Tibial nerve (tissue), 4 donors: ENCODE data around the gene CRYAA. TPM values are rescaled to one million over a fixed set of nuclear protein-coding genes. Genes with fewer than 3 reads are reported as not detected.
A peak's percentile ranks its signal among the peaks of the same experiment; 100 is the strongest.

Source experiments
- DNase-seq, 2 donors: peaks; one replicate each; pipeline ENCODE4 v3.0.0-alpha.2; 2019; ENCODE audit warnings: low spot score in 2 of 2
- H3K27ac ChIP-seq, 4 donors: fragments of 200-600 bp; sonication (generic) in 3 of 4; one replicate each; pipeline ENCODE4 v1.5.1; 2017 to 2019; ENCODE audit warnings: mild to moderate bottlenecking in 1 of 4
- H3K27me3 ChIP-seq, 2 donors: fragments of 200-600 bp; sonication (generic) in 1 of 2; one replicate each; pipeline versions ENCODE4 v1.5.1 to v1.6.0; 2017 to 2019
- H3K36me3 ChIP-seq, 3 donors: fragments of 200-600 bp; sonication (generic); one replicate each; pipeline ENCODE4 v1.5.1; 2018 to 2019
- H3K4me1 ChIP-seq, 4 donors: fragments of 200-600 bp; sonication (generic) in 3 of 4; one replicate each; pipeline ENCODE4 v1.5.1; 2017 to 2019
- H3K4me3 ChIP-seq, 4 donors: fragments of 200-600 bp; sonication (generic) in 3 of 4; one replicate each; pipeline ENCODE4 v1.5.1; 2017 to 2019; ENCODE audit warnings: mild to moderate bottlenecking in 1 of 4, moderate library complexity in 1 of 4
- H3K9me3 ChIP-seq, 4 donors: fragments of 200-600 bp; sonication (generic) in 3 of 4; one replicate each; pipeline ENCODE4 v1.5.1; 2017 to 2019
- CTCF ChIP-seq, 5 experiments: fragments of 200-600 bp in 3 of 5; fragments of 450-650 bp in 2 of 5; sonication (generic) in 3 of 5; IDR thresholded peaks; one replicate each; pipeline ENCODE4 v1.5.1; 2016 to 2019; ENCODE audit warnings: antibody characterized with exemption in 5 of 5, mild to moderate bottlenecking in 3 of 5, moderate library complexity in 2 of 5
- EP300 ChIP-seq, 2 donors: sonication (generic); formaldehyde crosslinking; IDR thresholded peaks; one replicate each; pipeline ENCODE4 v1.6.1; 2017; ENCODE audit warnings: antibody characterized with exemption in 2 of 2, mild to moderate bottlenecking in 1 of 2
- POLR2A ChIP-seq, 2 donors: fragments of 450-650 bp; IDR thresholded peaks; one replicate each; pipeline ENCODE4 v1.6.1; 2017; ENCODE audit warnings: antibody characterized with exemption in 2 of 2, mild to moderate bottlenecking in 2 of 2, moderate library complexity in 2 of 2
- WGBS, 2 donors: methylation state at CpG; one replicate each; pipeline ENCODE4 v1.1.5; 2018; 5-methylcytosine and 5-hydroxymethylcytosine counted together
- total RNA-seq, 4 donors: library from RNA; depleted of rRNA; stranded (reverse); fragments of >200 nt; gene quantifications; one replicate each; pipeline ENCODE4 v1.1.0, GENCODE V29; 2016

Gene CRYAA
- total RNA-seq, 4 donors from 2014 or later: not detected

DNA sequence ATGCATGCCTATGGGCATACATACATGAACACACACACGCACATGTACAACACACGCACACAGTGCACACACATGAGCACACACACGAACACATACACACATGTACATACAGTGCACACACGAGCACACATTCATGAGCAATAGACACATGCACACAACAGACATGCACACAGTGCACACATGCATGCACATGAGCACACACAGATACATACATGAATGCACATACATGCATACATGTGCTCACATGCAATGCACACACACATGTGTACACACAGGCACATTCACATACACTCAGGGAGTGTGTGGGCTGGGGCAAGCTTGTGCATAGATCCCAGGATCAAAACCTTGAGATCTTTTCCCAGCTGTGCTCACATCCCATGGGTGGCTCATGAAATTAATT is 18.9 kb downstream of the CRYAA start:
- peak; percentile 3 to 8 for DNase-seq
- H3K4me1 ChIP-seq: peaks cover 0 to 20% (median 0%) of the 10 kb centered on the region in 4 donors

DNA sequence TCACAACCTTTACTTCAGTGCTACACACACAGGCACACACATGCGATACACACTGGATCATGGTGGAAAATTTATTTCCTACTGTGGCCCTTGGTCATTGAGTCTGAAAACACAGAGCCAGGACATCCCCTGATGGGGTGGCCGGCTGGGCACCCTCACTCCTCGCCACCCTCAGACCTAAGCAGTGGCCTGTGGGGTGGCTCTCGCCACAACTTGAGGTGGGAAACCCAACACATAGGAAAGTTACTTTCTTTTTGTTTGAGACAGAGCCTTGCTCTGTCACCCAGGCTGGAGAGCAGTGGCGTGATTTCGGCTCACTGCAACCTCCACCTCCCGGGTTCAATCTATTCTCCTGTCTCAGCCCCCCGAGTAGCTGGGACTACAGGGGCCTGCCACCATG is 19.4 kb downstream of the CRYAA start:
- H3K4me1 ChIP-seq: peaks cover 0 to 20% (median 0%) of the 10 kb centered on the region in 4 donors
- no peaks in the 10 kb centered on the region for H3K9me3 ChIP-seq
- H3K36me3 ChIP-seq: no peaks in the 10 kb centered on the region
- peak; percentile 1 to 3 for DNase-seq
- H3K4me3 ChIP-seq: no peak overlapping the region
- 96% methylated on average over 8 of the region's 8 CpGs for WGBS, 2 donors
- no peak for TF ChIP-seq POLR2A (IDR thresholded peaks at IDR 0.05)
- no peak for TF ChIP-seq EP300 (IDR thresholded peaks at IDR 0.05)
- no peak for TF ChIP-seq CTCF (IDR thresholded peaks at IDR 0.05)
- H3K27me3 ChIP-seq: no peaks in the 10 kb centered on the region
- H3K27ac ChIP-seq: peak overlapping the region in 1 of 4 donors; percentile 38

More for the DNA sequence above, 18.9 kb downstream of the CRYAA start:
- TF ChIP-seq POLR2A (IDR thresholded peaks at IDR 0.05) (no peak), EP300 (IDR thresholded peaks at IDR 0.05) (no peak), CTCF (IDR thresholded peaks at IDR 0.05) (no peak)
- H3K4me3 ChIP-seq: no peak overlapping the region
- no peak overlapping the region for H3K27ac ChIP-seq
- no peaks in the 10 kb centered on the region for H3K27me3 ChIP-seq
- 97 to 98% methylated on average over 4 of the region's 4 CpGs for WGBS, 2 donors
- H3K9me3 ChIP-seq: no peaks in the 10 kb centered on the region
- H3K36me3 ChIP-seq: no peaks in the 10 kb centered on the region

- Histone ChIP-seq H3K27ac (peak overlapping the region in 2 of 4 donors; percentile 28 to 38), H3K4me3 (no peak overlapping the region), H3K9me3 (no peaks in the 10 kb centered on the region), H3K36me3 (no peaks in the 10 kb centered on the region), H3K4me1 (peaks cover 0 to 23% (median under 1%) of the 10 kb centered on the region in 4 donors), H3K27me3 (no peaks in the 10 kb centered on the region)
- TF ChIP-seq EP300 (IDR thresholded peaks at IDR 0.05): peak; percentile 56 to 73
- TF ChIP-seq CTCF (IDR thresholded peaks at IDR 0.05): no peak
- no peak for TF ChIP-seq POLR2A (IDR thresholded peaks at IDR 0.05)
- 30 to 34% methylated on average over 15 of the region's 15 CpGs for WGBS, 2 donors
- peak; percentile 11 to 14 for DNase-seq
Observed at GRCh38 chr21:43188592-43189210, 19.9 kb downstream of the CRYAA start.

DNA sequence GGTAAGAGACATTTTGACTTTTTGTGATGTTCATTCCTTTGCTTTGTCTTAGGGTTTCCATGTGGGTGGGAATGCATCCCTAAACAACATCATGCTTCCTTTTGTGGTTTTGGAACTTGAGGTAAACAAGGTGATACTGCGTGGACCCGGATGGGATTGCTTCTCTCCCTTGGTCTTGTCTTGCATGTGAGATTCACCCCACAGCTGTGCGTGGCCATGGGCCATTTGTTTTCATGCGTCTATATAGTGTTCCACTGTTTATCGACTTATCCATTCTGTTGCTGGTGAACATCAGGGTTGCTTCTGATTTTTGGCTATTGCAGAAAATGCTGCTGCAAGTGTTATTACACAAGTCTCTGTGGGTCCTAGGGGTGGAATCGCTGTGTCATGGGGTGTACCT is 21.1 kb downstream of the CRYAA start:
- H3K27ac ChIP-seq: no peak overlapping the region
- DNase-seq: peak in 1 of 2 donors; percentile 2
- no peaks in the 10 kb centered on the region for H3K27me3 ChIP-seq
- TF ChIP-seq POLR2A (IDR thresholded peaks at IDR 0.05): no peak
- no peak for TF ChIP-seq EP300 (IDR thresholded peaks at IDR 0.05)
- no peak for TF ChIP-seq CTCF (IDR thresholded peaks at IDR 0.05)
- no peak overlapping the region for H3K4me3 ChIP-seq
- WGBS, 2 donors: 90 to 96% methylated on average over 6 of the region's 6 CpGs
- H3K36me3 ChIP-seq: no peaks in the 10 kb centered on the region
- peaks cover 0 to 34% (median 2%) of the 10 kb centered on the region in 4 donors for H3K4me1 ChIP-seq
- no peaks in the 10 kb centered on the region for H3K9me3 ChIP-seq

- Histone ChIP-seq H3K36me3 (no peaks in the 10 kb centered on the region), H3K27ac (no peak overlapping the region), H3K27me3 (no peaks in the 10 kb centered on the region), H3K4me3 (no peak overlapping the region), H3K9me3 (no peaks in the 10 kb centered on the region), H3K4me1 (peaks cover 0 to 40% (median 6%) of the 10 kb centered on the region in 4 donors)
- 85 to 88% methylated on average over 6 of the region's 6 CpGs for WGBS, 2 donors
- no peak for TF ChIP-seq POLR2A (IDR thresholded peaks at IDR 0.05)
- no peak for DNase-seq
Observed at GRCh38 chr21:43190544-43190943, 21.7 kb downstream of the CRYAA start.
